Heart left ventricle (tissue), 16 donors: ENCODE results near the gene MXD1. TPM values are rescaled to one million over a fixed set of nuclear protein-coding genes. Genes with fewer than 3 reads are reported as not detected.

Experiments used
- ATAC-seq, 4 donors: fragments of 200-7000 bp; cut with Tn5 transposase; one replicate each; pipeline ENCODE4 v1.9.1; 2020 to 2022; ENCODE audit warnings: moderate library complexity in 4 of 4, mild to moderate bottlenecking in 3 of 4, moderate number of reproducible peaks in 1 of 4
- DNase-seq, 5 donors: peaks; one replicate each; pipeline ENCODE4 v3.0.0-alpha.2; 2020
- H3K27ac ChIP-seq, 12 donors: fragments of 200-600 bp; sonication (generic) in 4 of 12; one replicate each; pipeline versions ENCODE4 v1.5.0 to v1.8.0; 2016 to 2022; ENCODE audit warnings: mild to moderate bottlenecking in 2 of 12
- H3K27me3 ChIP-seq, 9 donors: fragments of 200-600 bp; sonication (generic) in 2 of 9; one replicate each; pipeline versions ENCODE4 v1.5.1 to v1.8.0; 2016 to 2022; ENCODE audit warnings: mild to moderate bottlenecking in 3 of 9
- H3K36me3 ChIP-seq, 9 donors: fragments of 200-600 bp; sonication (generic) in 2 of 9; one replicate each; pipeline versions ENCODE4 v1.5.0 to v1.8.0; 2018 to 2022; ENCODE audit warnings: mild to moderate bottlenecking in 2 of 9
- H3K4me1 ChIP-seq, 12 donors: fragments of 200-600 bp; sonication (generic) in 4 of 12; one replicate each; pipeline versions ENCODE4 v1.5.0 to v1.8.0; 2016 to 2022; ENCODE audit warnings: mild to moderate bottlenecking in 3 of 12
- H3K4me3 ChIP-seq, 12 donors: fragments of 200-600 bp; sonication (generic) in 4 of 12; one replicate each; pipeline versions ENCODE4 v1.5.0 to v1.8.0; 2017 to 2022; ENCODE audit warnings: mild to moderate bottlenecking in 9 of 12, moderate library complexity in 4 of 12
- H3K9me3 ChIP-seq, 12 donors: fragments of 200-600 bp; sonication (generic) in 4 of 12; one replicate each; pipeline versions ENCODE4 v1.5.0 to v1.8.0; 2016 to 2022; ENCODE audit warnings: mild to moderate bottlenecking in 1 of 12
- CTCF ChIP-seq, 12 donors: fragments of 200-600 bp; sonication (generic) in 4 of 12; IDR thresholded peaks; one replicate each; pipeline versions ENCODE4 v1.5.0 to v1.8.0; 2018 to 2022; ENCODE audit warnings: antibody characterized with exemption in 12 of 12, mild to moderate bottlenecking in 5 of 12
- POLR2A ChIP-seq, 2 donors: fragments of 450-650 bp; IDR thresholded peaks; one replicate each; pipeline ENCODE4 v1.6.1; 2017; ENCODE audit warnings: antibody characterized with exemption in 2 of 2, mild to moderate bottlenecking in 2 of 2, moderate library complexity in 2 of 2
- WGBS, 4 donors: extraction: QIAGEN DNeasy Blood & Tissue Kit in 2 of 4; methylation state at CpG; one replicate each; pipeline versions ENCODE4 v1.1.5 to v1.1.7; 2013 to 2018; 5-methylcytosine and 5-hydroxymethylcytosine counted together
- intact Hi-C, 10 donors: fragments of 100-400 bp; cut with DNase I; formaldehyde crosslinking; loops; one replicate each; pipeline versions ENCODE4 v1.11.1 to v1.14.2; 2022
- polyA plus RNA-seq, 2 donors: library from polyadenylated mRNA; stranded (reverse); fragments of 200-250 nt; gene quantifications; one replicate each; pipeline ENCODE4 v1.2.3, GENCODE V29; 2013
- total RNA-seq, 9 donors: library from RNA; depleted of rRNA in 2 of 9; stranded (reverse); fragments of >200 nt in 2 of 9; fragmentation: NEBNext Ultra II Directional in 3 of 9; extraction: Animal tissue kit (Norgen Biotek cat#: 25700) in 3 of 9; gene quantifications; one replicate each; pipeline versions ENCODE4 v1.1.0 to v1.2.4, GENCODE V29; 2016 to 2023
- donor health status: ischemic (EF 13 %, LVEDD 7.1; RV severe dilation, severe dysfunction).
- donor health status: healthy with polysubstance abuse.
- donor health status: DM: no; HTN: yes; CAD: no.
- donor health status: DM: no; HTN: no; CAD: no.
- donor health status: ischemic (EF 25% LVEDD 6.9; RV normal size, moderate dysfunction).
- donor health status: ischemic (EF 25% LVEDD 5.7; RV mildly dilated, moderate dysfunction).
- donor health status: healthy.
- donor health status: DM: yes; HTN: yes; CAD: no.
- donor health status: ischemic (EF 35%, LVEDD 5.7; RV mildly dilated, moderate dysfunction).
- donor health status: nonischemic (EF 11% LVEDD 7.7; RV severe dilation, severe dysfunction).
- donor health status: DM: yes; HTN: yes; CAD: no.
- donor health status: PGD.
- donor health status: ischemic (EF 29% LVEDD 5.4; RV normal size, mild dysfunction).
- donor health status: nonischemic (EF 23%, LVEDD 6.1; RV moderate dilation, normal function).

The MXD1 gene
- total and polyA plus RNA-seq, 11 donors = 1.6 to 17.0 (median 4.8) TPM

- Histone ChIP-seq H3K27ac (no peak overlapping the region), H3K36me3 (no peaks in the 10 kb centered on the region), H3K9me3 (no peaks in the 10 kb centered on the region), H3K27me3 (no peaks in the 10 kb centered on the region), H3K4me1 (peaks cover 0 to 14% (median 0%) of the 10 kb centered on the region in 12 donors), H3K4me3 (no peak overlapping the region)
- intact Hi-C loops = no loop called here
- no peak for ATAC-seq
- DNase-seq = no peak
- TF ChIP-seq CTCF (IDR thresholded peaks at IDR 0.05) (no peak), POLR2A (IDR thresholded peaks at IDR 0.05) (no peak)
- 87 to 93% (median 91%) methylated on average over 6 of the region's 6 CpGs for WGBS, 4 donors
Observed at GRCh38 chr2:69952336-69953115, 37.6 kb downstream of the MXD1 start.

- DNase-seq = no peak
- H3K4me1 ChIP-seq = peaks cover 0 to 6% (median 0%) of the 10 kb centered on the region in 12 donors
- TF ChIP-seq POLR2A (IDR thresholded peaks at IDR 0.05) = no peak
- no peak for TF ChIP-seq CTCF (IDR thresholded peaks at IDR 0.05)
- ATAC-seq = no peak
- no peaks in the 10 kb centered on the region for H3K27me3 ChIP-seq
- no peak overlapping the region for H3K27ac ChIP-seq
- no peak overlapping the region for H3K4me3 ChIP-seq
- intact Hi-C loops = no loop called here
- whole genome bisulfite sequencing, 4 donors = 85 to 100% (median 92%) methylated on average over 1 of the region's 1 CpG
- H3K36me3 ChIP-seq = no peaks in the 10 kb centered on the region
- no peaks in the 10 kb centered on the region for H3K9me3 ChIP-seq
Observed at GRCh38 chr2:69954084-69954483, 39.2 kb downstream of the MXD1 start.

- whole genome bisulfite sequencing, 4 donors = 85 to 92% (median 88%) methylated on average over 11 of the region's 11 CpGs
- no peak overlapping the region for H3K4me3 ChIP-seq
- intact Hi-C loops = no loop called here
- no peak for DNase-seq
- no peak overlapping the region for H3K27ac ChIP-seq
- ATAC-seq = no peak
- H3K9me3 ChIP-seq = no peaks in the 10 kb centered on the region
- H3K4me1 ChIP-seq = peaks cover 0 to 6% (median 0%) of the 10 kb centered on the region in 12 donors
- TF ChIP-seq POLR2A (IDR thresholded peaks at IDR 0.05) (no peak), CTCF (IDR thresholded peaks at IDR 0.05) (no peak)
- H3K36me3 ChIP-seq = no peaks in the 10 kb centered on the region
- H3K27me3 ChIP-seq = no peaks in the 10 kb centered on the region
Observed at GRCh38 chr2:69955029-69955428, 40.1 kb downstream of the MXD1 start.

- H3K9me3 ChIP-seq = no peaks in the 10 kb centered on the region
- WGBS, 4 donors = 90 to 92% (median 92%) methylated on average over 6 of the region's 6 CpGs
- no peaks in the 10 kb centered on the region for H3K27me3 ChIP-seq
- DNase-seq (no peak), ATAC-seq (no peak)
- H3K4me3 ChIP-seq = no peak overlapping the region
- H3K36me3 ChIP-seq = no peaks in the 10 kb centered on the region
- TF ChIP-seq POLR2A (IDR thresholded peaks at IDR 0.05) = no peak
- no peak for TF ChIP-seq CTCF (IDR thresholded peaks at IDR 0.05)
- intact Hi-C loops = no loop called here
- peaks cover 0 to 6% (median 0%) of the 10 kb centered on the region in 12 donors for H3K4me1 ChIP-seq
- no peak overlapping the region for H3K27ac ChIP-seq
Observed at GRCh38 chr2:69956475-69956979, 41.6 kb downstream of the MXD1 start.
